CD4-positive, alpha-beta T cell treated with Interleukin-6 for 4 hours (primary cell): Measurements from ENCODE around the gene PRRT3.
"Not testable (repeated sequence)": the region's sequence is repeated elsewhere in the genome, so short reads cannot be mapped to it uniquely, and the experiment has no call there.

Experiments used
- DNase-seq: peaks from one replicate; pipeline ENCODE4 v3.0.0-alpha.2; 2020; ENCODE audit warnings: mixed read lengths

The PRRT3 gene

GRCh38 chr3:9897408-9898372, 54.5 kb downstream of the PRRT3 start:
- DNase-seq, result no peak

- DNase-seq, result not testable (repeated sequence)
Observed at GRCh38 chr3:9896755-9897407, 55.3 kb downstream of the PRRT3 start.

- DNase-seq, result not testable (repeated sequence)
Observed at GRCh38 chr3:9895715-9896114, 56.5 kb downstream of the PRRT3 start.
